Epithelial cell of proximal tubule (primary cell): ENCODE measurements around the gene MAST1. TPM values are rescaled to one million over a fixed set of nuclear protein-coding genes. Genes with fewer than 3 reads are reported as not detected.
A peak's percentile ranks its signal among the peaks of the same experiment; 100 is the strongest.

Experiments used
- DNase-seq: peaks from one replicate; pipeline ENCODE4 v3.0.0-alpha.2; 2011; ENCODE audit warnings: low read depth
- H3K4me3 ChIP-seq: 2 replicates; pipeline ENCODE4 v1.5.1; 2011; ENCODE audit warnings: low read depth, mild to moderate bottlenecking, low read length
- total RNA-seq: library from RNA; depleted of rRNA; stranded (reverse); fragments of >200 nt; gene quantifications from 2 replicates; pipeline ENCODE4 v1.2.3, GENCODE V29; 2015
- TF ChIP-seq, protein P1 (sequence below): conservative IDR thresholded peaks from 2 replicates; pipeline ENCODE4 v1.5.1; 2012; ENCODE audit warnings: low read depth, mild to moderate bottlenecking, low read length

Gene MAST1
- total RNA-seq, 1 donor from 2014 or later = 1.5 TPM

DNA sequence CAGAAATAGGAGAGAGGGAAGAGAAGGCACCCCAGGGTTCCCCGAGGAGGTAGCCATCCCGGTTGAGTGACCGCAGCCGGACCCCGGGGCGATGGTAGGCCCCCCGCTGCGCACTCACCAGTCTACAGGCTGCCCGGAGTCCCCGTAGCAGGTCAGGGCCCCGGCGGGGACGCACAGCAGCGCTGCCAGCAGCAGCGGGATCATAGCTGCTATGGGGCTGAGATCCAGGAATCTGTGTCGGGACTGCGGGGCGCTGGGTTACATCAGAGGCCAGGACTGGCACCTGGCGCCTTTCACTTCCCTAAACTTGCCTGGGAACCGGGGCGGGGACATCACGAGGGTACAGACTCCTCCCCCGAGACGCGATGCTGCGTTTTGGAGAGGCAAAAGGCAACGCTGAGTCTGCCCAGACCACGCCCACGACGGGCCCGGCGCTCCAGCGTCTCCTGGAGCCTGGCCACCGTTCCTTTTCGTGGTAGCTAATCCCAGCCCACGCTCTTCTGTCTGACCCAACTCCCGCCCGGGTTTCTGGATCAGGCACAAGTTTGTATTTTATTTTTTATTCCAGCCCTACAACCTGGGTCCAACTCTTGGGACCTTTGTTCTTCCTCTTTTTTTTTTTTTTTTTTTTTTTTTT, 43.0 kb downstream of the MAST1 start, which contains the start of gene DNASE2:
Gene DNASE2, minus strand, starts transcription at position 278 of the 637 bp plus-strand sequence. Its CDS starts 74 bp downstream, at position 204.
- TF ChIP-seq, protein P1, sequence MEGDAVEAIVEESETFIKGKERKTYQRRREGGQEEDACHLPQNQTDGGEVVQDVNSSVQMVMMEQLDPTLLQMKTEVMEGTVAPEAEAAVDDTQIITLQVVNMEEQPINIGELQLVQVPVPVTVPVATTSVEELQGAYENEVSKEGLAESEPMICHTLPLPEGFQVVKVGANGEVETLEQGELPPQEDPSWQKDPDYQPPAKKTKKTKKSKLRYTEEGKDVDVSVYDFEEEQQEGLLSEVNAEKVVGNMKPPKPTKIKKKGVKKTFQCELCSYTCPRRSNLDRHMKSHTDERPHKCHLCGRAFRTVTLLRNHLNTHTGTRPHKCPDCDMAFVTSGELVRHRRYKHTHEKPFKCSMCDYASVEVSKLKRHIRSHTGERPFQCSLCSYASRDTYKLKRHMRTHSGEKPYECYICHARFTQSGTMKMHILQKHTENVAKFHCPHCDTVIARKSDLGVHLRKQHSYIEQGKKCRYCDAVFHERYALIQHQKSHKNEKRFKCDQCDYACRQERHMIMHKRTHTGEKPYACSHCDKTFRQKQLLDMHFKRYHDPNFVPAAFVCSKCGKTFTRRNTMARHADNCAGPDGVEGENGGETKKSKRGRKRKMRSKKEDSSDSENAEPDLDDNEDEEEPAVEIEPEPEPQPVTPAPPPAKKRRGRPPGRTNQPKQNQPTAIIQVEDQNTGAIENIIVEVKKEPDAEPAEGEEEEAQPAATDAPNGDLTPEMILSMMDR = no peak
- DNase-seq = no peak
- peak within 1 kb of the TSS; percentile 75 for H3K4me3 ChIP-seq

DNA sequence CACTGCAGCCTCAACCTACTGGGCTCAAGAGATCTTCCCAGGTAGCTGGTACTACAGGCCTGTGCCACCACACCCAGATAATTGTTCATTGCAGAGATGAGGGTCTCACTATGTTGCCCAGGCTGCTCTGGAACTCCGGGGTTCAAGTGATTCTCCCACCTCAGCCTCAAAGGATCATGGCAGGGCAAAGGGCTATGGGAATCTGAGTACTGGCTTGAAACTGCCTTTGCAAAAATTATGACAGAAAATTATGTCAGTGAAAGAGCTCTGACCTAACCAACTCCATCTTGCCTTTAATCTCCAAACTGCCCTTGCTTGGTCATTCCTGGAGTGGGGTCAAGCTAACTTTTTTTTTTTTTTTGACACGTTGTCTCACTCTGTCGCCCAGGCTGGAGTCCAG, 44.3 kb downstream of the MAST1 start:
- TF ChIP-seq, protein P1 = no peak
- H3K4me3 ChIP-seq = no peak overlapping the region
- DNase-seq = no peak

DNA sequence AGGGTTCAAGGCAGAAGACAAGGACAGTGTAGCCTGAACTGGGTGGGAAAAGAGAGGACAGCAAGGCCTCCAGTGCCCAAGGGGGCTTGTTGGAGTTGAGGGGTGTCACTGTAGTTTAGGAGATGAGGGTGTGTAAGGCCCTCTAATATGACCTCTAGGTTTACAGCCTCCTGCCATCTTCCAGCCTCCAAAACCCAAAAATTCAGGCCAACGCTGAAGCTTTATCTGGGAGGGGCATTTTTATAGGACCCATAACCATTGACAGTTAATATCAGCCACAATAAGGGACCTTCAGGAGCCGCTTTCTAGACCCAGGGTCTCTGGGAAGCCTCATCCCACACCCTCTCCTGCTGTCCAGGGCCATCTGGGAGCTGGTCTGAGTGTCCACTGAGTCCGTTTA, 45.9 kb downstream of the MAST1 start:
- no peak overlapping the region for H3K4me3 ChIP-seq
- TF ChIP-seq, protein P1 = no peak
- DNase-seq = no peak

DNA sequence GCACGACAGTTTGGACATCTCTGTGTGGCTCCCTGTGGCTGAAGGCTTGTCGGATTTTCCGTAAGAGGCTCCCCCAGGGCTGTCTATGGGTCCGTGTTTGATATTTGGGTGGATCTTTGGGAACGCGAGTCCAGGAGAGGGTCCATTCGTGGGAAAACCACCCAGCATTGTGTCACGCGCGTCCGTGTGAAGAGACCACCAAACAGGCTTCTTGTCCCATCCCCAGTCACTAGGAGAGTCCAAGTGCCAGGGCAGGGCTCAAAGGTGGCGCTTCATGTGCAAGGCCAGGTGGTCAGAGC, 46.3 kb downstream of the MAST1 start:
- no peak for DNase-seq
- TF ChIP-seq, protein P1 = no peak
- no peak overlapping the region for H3K4me3 ChIP-seq

DNA sequence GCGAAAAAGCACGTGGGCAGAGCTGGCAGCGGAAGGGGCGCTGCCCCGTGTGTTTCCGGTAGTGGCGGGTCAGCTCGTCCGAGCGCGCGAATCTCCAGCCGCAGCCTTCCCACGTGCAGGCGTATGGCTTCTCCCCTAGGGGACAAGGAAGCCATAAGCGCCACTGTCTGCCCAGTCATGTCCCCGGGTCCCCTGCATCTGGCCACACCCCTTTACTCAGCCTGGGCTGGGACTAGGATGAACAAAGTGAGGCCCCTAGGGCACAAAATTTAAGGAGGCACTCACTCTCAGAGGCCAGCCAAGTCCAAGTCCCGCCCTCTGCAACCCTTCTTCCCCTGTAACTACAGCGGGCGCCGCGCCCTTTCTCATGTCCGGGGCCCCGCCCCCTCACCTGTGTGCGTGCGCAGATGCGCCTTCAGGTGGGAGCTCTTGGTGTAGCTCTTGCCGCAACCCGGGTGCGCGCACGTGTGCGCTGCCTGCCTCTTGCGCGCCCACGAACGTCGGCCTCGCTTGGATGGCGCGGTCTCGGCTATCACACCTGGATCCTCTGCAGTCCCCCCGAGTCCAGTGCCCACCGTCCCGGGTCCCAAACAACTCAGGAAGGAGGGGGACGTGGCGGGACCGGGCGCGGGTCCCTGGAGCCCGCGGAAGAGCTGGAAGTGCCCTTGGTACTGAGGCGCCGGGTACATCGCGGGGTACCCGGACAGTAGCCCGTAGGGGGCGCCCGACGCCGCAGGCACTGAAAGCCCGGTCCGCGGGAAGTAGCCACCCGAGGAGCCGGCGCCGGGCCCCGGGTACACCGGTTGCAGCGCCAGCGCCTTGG, 46.8 kb downstream of the MAST1 start:
- peak overlapping the region; percentile 33 for H3K4me3 ChIP-seq
- TF ChIP-seq, protein P1 = peak; percentile 54
- DNase-seq = no peak

DNA sequence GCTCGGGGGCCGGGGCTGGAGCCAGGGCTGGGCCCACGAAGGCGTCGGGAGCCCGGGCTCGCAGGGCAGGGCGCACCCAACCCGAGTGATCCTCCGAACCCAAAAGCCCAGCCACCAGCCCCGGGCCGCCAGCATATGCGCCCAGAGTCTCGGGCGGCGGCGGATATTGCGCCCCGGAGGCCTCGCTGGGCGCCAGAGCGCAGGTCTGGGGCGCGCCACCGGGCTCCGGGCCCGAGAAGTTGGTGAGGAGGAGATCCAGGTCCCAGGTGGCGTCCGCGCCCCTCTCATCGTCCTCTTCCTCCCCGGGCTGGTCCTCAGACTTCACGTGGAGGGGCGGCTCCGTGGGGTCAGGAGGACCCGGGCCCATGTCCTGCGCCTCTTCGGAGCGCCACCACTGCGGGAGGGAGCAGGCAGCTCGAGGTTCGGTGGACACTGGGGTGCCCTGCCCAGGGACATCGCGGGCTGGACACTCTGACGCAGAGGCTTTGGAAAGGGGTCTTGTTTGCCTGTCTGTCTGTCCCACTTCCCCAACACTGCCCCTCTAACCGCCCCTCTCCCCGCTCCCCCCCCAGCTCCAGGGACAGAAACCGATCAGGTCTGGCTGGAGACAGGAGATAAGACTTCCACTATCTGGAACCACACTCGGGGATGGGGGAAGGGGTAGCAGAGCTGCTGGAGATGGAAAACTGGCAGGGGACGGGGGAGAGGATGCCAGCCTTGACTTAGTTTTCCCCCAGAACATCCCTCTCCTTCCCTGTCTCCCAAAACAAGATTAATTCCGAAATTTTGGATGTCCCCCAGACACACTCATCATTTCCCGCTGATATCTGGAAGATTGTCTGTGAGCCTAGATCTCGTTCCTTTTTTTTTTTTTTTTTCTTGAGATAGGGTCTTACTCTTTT, 47.7 kb downstream of the MAST1 start:
- peak overlapping the region; percentile 33 for H3K4me3 ChIP-seq
- no peak for DNase-seq
- TF ChIP-seq, protein P1 = no peak
